IMR-90 (cell line): ENCODE results near the gene ADCY1. TPM values are rescaled to one million over a fixed set of nuclear protein-coding genes. Genes with fewer than 3 reads are reported as not detected.
"Not testable (repeated sequence)": the region's sequence is repeated elsewhere in the genome, so short reads cannot be mapped to it uniquely, and the experiment has no call there.

Experiments used
- ATAC-seq: fragments of 200-7000 bp; cut with Tn5 transposase; 2 replicates; pipeline ENCODE4 v1.9.1; 2020; ENCODE audit warnings: low read depth, mild to moderate bottlenecking, moderate library complexity
- BruUV-seq: library from RNA; stranded (reverse); fragments of 400-500 nt; replicated peaks from 2 replicates; lab custom pipeline; 2021; lab: Mats Ljungman, UMichigan
- CTCF ChIA-PET: fragments of 300-600 bp; formaldehyde crosslinking; extraction: SDS; loops from one replicate; lab custom pipeline; 2021; ENCODE audit warnings: antibody characterized with exemption; lab: Yijun Ruan, JAX
- POLR2A ChIA-PET: fragments of 300-600 bp; sonication (Branson Sonifier 250); formaldehyde crosslinking; loops from one replicate; lab custom pipeline; 2022; ENCODE audit warnings: antibody characterized with exemption; ENCODE audit not compliant: unreplicated experiment; lab: Charles Lee
- DNase-seq: peaks from one replicate; pipeline ENCODE4 v3.0.0; 2013
- H2AFZ ChIP-seq: replicated peaks from 2 replicates; pipeline ENCODE3; 2013; ENCODE audit warnings: low read length, mild to moderate bottlenecking; ENCODE audit not compliant: poor library complexity
- H2AK5ac ChIP-seq: 2 replicates; pipeline ENCODE4 v1.6.1; 2013; ENCODE audit warnings: low read depth, low read length, inconsistent platforms
- H2AK9ac ChIP-seq: replicated peaks from 2 replicates; pipeline ENCODE3; 2013; ENCODE audit warnings: mild to moderate bottlenecking, low read depth, low read length, moderate library complexity; ENCODE audit not compliant: poor library complexity
- H2BK120ac ChIP-seq: 2 replicates; pipeline ENCODE4 v1.6.1; 2013; ENCODE audit warnings: low read depth, low read length, inconsistent platforms
- H2BK15ac ChIP-seq: 3 replicates; pipeline ENCODE4 v1.6.1; 2013; ENCODE audit warnings: low read depth, low read length, inconsistent platforms
- H2BK20ac ChIP-seq: 2 replicates; pipeline ENCODE4 v1.6.1; 2013; ENCODE audit warnings: low read depth, mild to moderate bottlenecking, inconsistent platforms, low read length, moderate library complexity
- H2BK5ac ChIP-seq: 2 replicates; pipeline ENCODE4 v1.6.1; 2013; ENCODE audit warnings: mild to moderate bottlenecking, low read depth, low read length, inconsistent platforms; ENCODE audit not compliant: poor library complexity, severe bottlenecking
- H3K14ac ChIP-seq: replicated peaks from 2 replicates; pipeline ENCODE4 v1.6.1; 2013; ENCODE audit warnings: low read depth, low read length, inconsistent platforms
- H3K18ac ChIP-seq: 2 replicates; pipeline ENCODE4 v1.6.1; 2013; ENCODE audit warnings: low read depth, low read length, control low read depth
- H3K23ac ChIP-seq: 2 replicates; pipeline ENCODE4 v1.6.1; 2013; ENCODE audit warnings: low read depth, low read length, inconsistent platforms
- H3K27ac ChIP-seq: 2 replicates; pipeline ENCODE4 v1.5.1; 2013; ENCODE audit warnings: mild to moderate bottlenecking, control low read depth, low read length; ENCODE audit not compliant: insufficient read depth
- H3K27me3 ChIP-seq: 2 replicates; pipeline ENCODE4 v1.6.1; 2013; ENCODE audit warnings: low read length; ENCODE audit not compliant: control insufficient read depth, insufficient read depth
- H3K36me3 ChIP-seq: 2 replicates; pipeline ENCODE4 v1.6.1; 2013; ENCODE audit warnings: low read length, mixed read lengths; ENCODE audit not compliant: control insufficient read depth, insufficient read depth
- H3K4ac ChIP-seq: 2 replicates; pipeline ENCODE4 v1.6.1; 2013; ENCODE audit warnings: low read depth, low read length, inconsistent platforms
- H3K4me1 ChIP-seq: 2 replicates; pipeline ENCODE4 v1.6.1; 2013; ENCODE audit warnings: low read length, mixed read lengths; ENCODE audit not compliant: control insufficient read depth, insufficient read depth
- H3K4me2 ChIP-seq: 2 replicates; pipeline ENCODE4 v1.6.1; 2013; ENCODE audit warnings: low read depth, mild to moderate bottlenecking, control low read depth, low read length, moderate library complexity
- H3K4me3 ChIP-seq: 2 replicates; pipeline ENCODE4 v1.5.1; 2013; ENCODE audit warnings: low read depth, mild to moderate bottlenecking, control low read depth, low read length, moderate library complexity; ENCODE audit not compliant: insufficient read depth
- H3K56ac ChIP-seq: 2 replicates; pipeline ENCODE4 v1.6.1; 2013; ENCODE audit warnings: low read length, inconsistent platforms; ENCODE audit not compliant: insufficient read depth; ENCODE audit errors: extremely low read depth
- H3K79me1 ChIP-seq, 2 experiments: 2 replicates each; pipeline ENCODE4 v1.6.1; 2013; ENCODE audit warnings: low read length in 2 of 2, inconsistent platforms in 1 of 2, low read depth in 1 of 2
- H3K9ac ChIP-seq: 2 replicates; pipeline ENCODE4 v1.6.1; 2013; ENCODE audit warnings: low read depth, low read length, control low read depth
- H3K9me1 ChIP-seq: 2 replicates; pipeline ENCODE4 v1.6.1; 2013; ENCODE audit warnings: low read length, inconsistent platforms; ENCODE audit not compliant: insufficient read depth
- H3K9me3 ChIP-seq: 2 replicates; pipeline ENCODE4 v1.6.1; 2013; ENCODE audit warnings: low read length; ENCODE audit not compliant: control insufficient read depth, insufficient read depth
- H4K20me1 ChIP-seq: 2 replicates; pipeline ENCODE4 v1.6.1; 2013; ENCODE audit warnings: low read length, inconsistent platforms; ENCODE audit not compliant: insufficient read depth
- H4K5ac ChIP-seq: 2 replicates; pipeline ENCODE4 v1.6.1; 2013; ENCODE audit warnings: mild to moderate bottlenecking, low read depth, low read length, control low read depth
- H4K8ac ChIP-seq, 2 experiments: 2 replicates each; pipeline ENCODE4 v1.6.1; 2013; ENCODE audit warnings: low read depth in 2 of 2, low read length in 2 of 2, control low read depth in 1 of 2, inconsistent platforms in 1 of 2
- H4K91ac ChIP-seq: 2 replicates; pipeline ENCODE4 v1.6.1; 2013; ENCODE audit warnings: low read depth, low read length, inconsistent platforms; ENCODE audit not compliant: insufficient read depth
- BHLHE40 ChIP-seq: fragments of 150-350 bp; IDR thresholded peaks from 2 replicates; pipeline ENCODE4 v1.6.1; 2016; ENCODE audit warnings: mild to moderate bottlenecking, low read depth, low read length
- CEBPB ChIP-seq: IDR thresholded peaks from 2 replicates; pipeline ENCODE4 v1.6.1; 2012; ENCODE audit warnings: low read depth, low read length, improper control_type of control experiment
- MAFK ChIP-seq: IDR thresholded peaks from 2 replicates; pipeline ENCODE4 v1.6.1; 2012; ENCODE audit warnings: low read depth, low read length, improper control_type of control experiment
- WGBS, 2 experiments: methylation state at CpG; one replicate each; pipeline versions ENCODE4 v1.1.5 to v1.1.7; 2013; ENCODE audit warnings: missing lambda C conversion rate in 2 of 2; ENCODE audit not compliant: insufficient read length in 1 of 2; ENCODE audit errors: extremely low coverage in 2 of 2; 5-methylcytosine and 5-hydroxymethylcytosine counted together
- dilution Hi-C: fragments of 300-500 bp; cut with HindIII; formaldehyde crosslinking; loops from one replicate; pipeline ENCODE4 v1.14.3; 2018; ENCODE audit warnings: low sequenced_read_pairs; ENCODE audit not compliant: unreplicated experiment
- in situ Hi-C: fragments of 300-500 bp; cut with MboI; formaldehyde crosslinking; loops from 3 replicates; pipeline ENCODE4 v1.14.3; 2019; ENCODE audit warnings: low sequenced_read_pairs, inconsistent platforms, mixed read lengths
- intact Hi-C: fragments of 100-400 bp; cut with micrococcal nuclease; formaldehyde crosslinking; loops from 2 replicates; pipeline ENCODE4 v1.10.0; 2022
- polyA plus RNA-seq, 3 experiments: library from polyadenylated mRNA; depleted of rRNA; stranded (reverse); fragments of >200 nt; gene quantifications; 2 replicates each; pipeline ENCODE4 v1.2.3, GENCODE V29; 2012; ENCODE audit warnings: low replicate concordance in 1 of 3
- total RNA-seq: library from RNA; depleted of rRNA; stranded (reverse); fragments of >200 nt; gene quantifications from 2 replicates; pipeline ENCODE4 v1.2.3, GENCODE V29; 2012

ADCY1 gene
- total and polyA plus RNA-seq, 2 of the 4 experiments (the other 2 are of a cell fraction): 0.18 to 0.24 TPM

DNA sequence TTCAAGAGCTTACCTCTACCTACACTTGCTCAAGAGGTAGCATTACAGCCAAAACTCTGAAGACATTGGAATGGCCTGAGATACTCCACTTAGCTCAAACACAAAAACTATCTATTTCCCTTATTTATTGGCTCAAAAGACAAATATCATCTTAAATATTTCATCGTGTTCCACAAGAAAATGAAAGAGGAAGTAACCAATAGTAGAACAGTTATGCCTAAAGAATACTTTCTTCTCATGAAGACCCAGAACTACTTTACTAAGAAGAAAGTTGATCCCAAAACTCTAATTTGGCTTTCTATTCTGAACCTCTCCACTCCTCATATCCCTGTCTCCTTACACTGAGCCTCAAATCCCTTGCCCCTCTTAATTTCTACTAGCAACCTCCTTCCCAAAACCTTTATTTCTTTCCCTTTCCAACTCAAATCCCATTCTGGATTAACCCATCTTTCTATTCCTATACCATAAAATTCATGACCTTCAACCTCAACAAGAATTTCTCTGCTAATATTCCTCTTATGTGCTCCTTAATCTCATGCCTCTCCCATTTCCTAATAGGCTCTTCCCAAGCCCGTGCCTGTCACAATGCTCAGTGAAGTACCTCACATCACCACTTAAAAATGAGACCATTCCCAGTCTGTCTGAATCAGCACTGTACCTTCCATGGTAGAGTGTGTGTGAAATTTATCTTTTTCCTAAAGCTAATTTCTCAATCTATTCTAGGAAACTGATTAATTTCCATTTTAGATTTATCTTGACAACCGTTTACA, 188.2 kb downstream of the ADCY1 start:
- H3K36me3 ChIP-seq, H4K20me1 ChIP-seq, H2AFZ ChIP-seq, H3K27me3 ChIP-seq, H3K9ac ChIP-seq, in situ Hi-C loops, intact Hi-C loops, H4K5ac ChIP-seq, H2AK9ac ChIP-seq, H3K4me1 ChIP-seq, H3K9me1 ChIP-seq, dilution Hi-C loops, H3K79me1 ChIP-seq, H3K9me3 ChIP-seq, BruUV-seq, POLR2A ChIA-PET, CTCF ChIA-PET: not testable (repeated sequence)
- H3K14ac ChIP-seq: peak overlapping the region; percentile 87; the same call in 1 of the 2 replicates
- ATAC-seq: peak; percentile 73
- peak overlapping the region; percentile 92 for H2BK5ac ChIP-seq
- peak; percentile 52; the same call in 1 of the 2 replicates for TF ChIP-seq BHLHE40
- TF ChIP-seq MAFK: 0 out of 2 replicates have a peak, but pooled peaks have one; percentile 10
- TF ChIP-seq CEBPB: peak; percentile 23; the same call in 1 of the 2 replicates
- peak overlapping the region; percentile 61; the same call in 1 of the 2 replicates for H4K91ac ChIP-seq
- peak overlapping the region; percentile 89; the same call in 1 of the 2 replicates for H3K4ac ChIP-seq
- peak overlapping the region; percentile 59; the same call in 1 of the 2 replicates for H2AK5ac ChIP-seq
- H3K4me2 ChIP-seq: peak overlapping the region; percentile 74; the same call in 1 of the 2 replicates
- H2BK15ac ChIP-seq: peak overlapping the region; percentile 79
- H4K8ac ChIP-seq: peak overlapping the region; percentile 85 to 96; a peak in 3 of 4 replicates
- peak overlapping the region; percentile 79; the same call in 1 of the 2 replicates for H3K18ac ChIP-seq
- peak overlapping the region; percentile 71 for H3K27ac ChIP-seq
- peak; percentile 38 for DNase-seq
- peak overlapping the region; percentile 77 for H3K56ac ChIP-seq
- H3K23ac ChIP-seq: peak overlapping the region; percentile 85; the same call in 1 of the 2 replicates
- no CpG with 5 or more reads among the region's 3 CpGs for WGBS, 2 experiments
- H2BK20ac ChIP-seq: peak overlapping the region; percentile 85
- peak overlapping the region; percentile 81 for H2BK120ac ChIP-seq
- H3K4me3 ChIP-seq: peak overlapping the region; percentile 30; the same call in 1 of the 2 replicates
